Skin of body (tissue), 2 donors: ENCODE data around the gene UBB. TPM values are rescaled to one million over a fixed set of nuclear protein-coding genes. Genes with fewer than 3 reads are reported as not detected.

Source experiments
- DNase-seq: peaks from one replicate; lab custom pipeline; 2025; lab: John Stamatoyannopoulos, UW
- total RNA-seq: library from RNA; depleted of rRNA; stranded (reverse); fragments of >200 nt; gene quantifications from one replicate; pipeline ENCODE4 v1.2.3, GENCODE V29; 2014

Gene UBB
- total RNA-seq, 1 donor from 2014 or later, result 1,502 TPM

GRCh38 chr17:16417896-16418684 lies 37.2 kb downstream of the UBB start:
- no peak for DNase-seq

GRCh38 chr17:16418685-16419068 lies 37.8 kb downstream of the UBB start:
- DNase-seq, result no peak

- no peak for DNase-seq
Measured at GRCh38 chr17:16419074-16419928, 38.4 kb downstream of the UBB start.

GRCh38 chr17:16419929-16420271 lies 39.0 kb downstream of the UBB start:
- DNase-seq, result no peak

GRCh38 chr17:16422416-16422815 lies 41.5 kb downstream of the UBB start:
- no peak for DNase-seq

GRCh38 chr17:16423226-16423872 lies 42.5 kb downstream of the UBB start:
- DNase-seq, result no peak

- no peak for DNase-seq
Measured at GRCh38 chr17:16425202-16425601, 44.3 kb downstream of the UBB start.

GRCh38 chr17:16425698-16426659 lies 45.1 kb downstream of the UBB start:
- DNase-seq, result no peak

- DNase-seq, result no peak
Measured at GRCh38 chr17:16427020-16427419, 46.1 kb downstream of the UBB start.

- peak; percentile 17 for DNase-seq
Measured at GRCh38 chr17:16428098-16428882, 47.4 kb downstream of the UBB start.

- DNase-seq, result no peak
Measured at GRCh38 chr17:16429083-16429482, 48.2 kb downstream of the UBB start.

GRCh38 chr17:16430650-16431049 lies 49.8 kb downstream of the UBB start:
- no peak for DNase-seq

- DNase-seq, result no peak
Measured at GRCh38 chr17:16432017-16432416, 51.1 kb downstream of the UBB start.

Other genes starting within 250 kb of the UBB start
- 112 TPM for gene NCOR1, start 165.6 kb upstream of the UBB start, total RNA-seq
- gene PIGL, start 163.9 kb upstream of the UBB start, total RNA-seq, result 27.1 TPM
- 11.6 TPM for gene CENPV, start 27.6 kb upstream of the UBB start, total RNA-seq
- gene TRPV2, start 34.5 kb downstream of the UBB start, total RNA-seq, result 5.2 TPM
- gene LRRC75A, start 111.1 kb downstream of the UBB start, total RNA-seq, result 2.9 TPM
- gene ZNF287, start 188.1 kb downstream of the UBB start, total RNA-seq, result 5.2 TPM